ENCODE data around the gene ACKR4.

The ACKR4 gene

DNA sequence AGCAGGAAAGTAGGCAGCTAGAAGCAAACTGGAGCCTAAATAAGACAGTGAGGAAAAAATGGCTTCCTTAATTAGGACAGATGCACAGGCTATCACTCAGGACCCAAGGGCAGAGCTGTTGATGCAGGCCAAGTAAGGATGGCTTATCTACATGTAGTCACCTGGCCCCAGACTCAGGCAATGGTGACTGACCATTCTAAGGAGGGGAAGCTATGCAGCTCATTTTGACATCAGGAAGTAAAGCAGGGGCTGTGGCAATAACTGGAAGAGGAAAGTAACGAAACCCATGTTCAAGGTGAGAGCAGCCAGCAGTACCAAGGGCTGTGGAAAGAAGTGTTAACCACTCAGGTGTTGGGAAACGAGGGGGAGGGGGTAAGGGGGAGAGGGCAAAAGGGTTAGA is 46.3 kb downstream of the ACKR4 start:
- DNase-seq: no peak

- no peak for DNase-seq
Observed at GRCh38 chr3:132645058-132645457, 48.0 kb downstream of the ACKR4 start.

- DNase-seq: no peak
Observed at GRCh38 chr3:132650153-132650552, 53.1 kb downstream of the ACKR4 start.

Data from inflammatory macrophage (primary cell).